Endothelial cell (in vitro differentiated cells): ENCODE data around the gene STUB1. TPM values are rescaled to one million over a fixed set of nuclear protein-coding genes. Genes with fewer than 3 reads are reported as not detected.
A peak's percentile ranks its signal among the peaks of the same experiment; 100 is the strongest.

Experiments used
- DNase-seq: peaks from one replicate; pipeline ENCODE4 v3.0.0; 2021; ENCODE audit warnings: low spot score
- H3K27ac Mint-ChIP-seq: one replicate; pipeline ENCODE4 v1.8.0; 2021; ENCODE audit warnings: mixed read lengths, inconsistent platforms; ENCODE audit not compliant: unreplicated experiment
- H3K27me3 Mint-ChIP-seq: one replicate; pipeline ENCODE4 v1.8.0; 2021; ENCODE audit warnings: mild to moderate bottlenecking, moderate library complexity, mixed read lengths, inconsistent platforms; ENCODE audit not compliant: unreplicated experiment
- H3K36me3 Mint-ChIP-seq: one replicate; pipeline ENCODE4 v1.8.0; 2021; ENCODE audit warnings: mild to moderate bottlenecking, low read depth, mixed read lengths, inconsistent platforms; ENCODE audit not compliant: unreplicated experiment
- H3K4me1 Mint-ChIP-seq: one replicate; pipeline ENCODE4 v1.8.0; 2021; ENCODE audit warnings: mild to moderate bottlenecking, mixed read lengths, inconsistent platforms; ENCODE audit not compliant: unreplicated experiment
- H3K4me3 Mint-ChIP-seq: one replicate; pipeline ENCODE4 v1.8.0; 2021; ENCODE audit warnings: mild to moderate bottlenecking, mixed read lengths, inconsistent platforms; ENCODE audit not compliant: unreplicated experiment
- H3K9me3 Mint-ChIP-seq: one replicate; pipeline ENCODE4 v1.8.0; 2021; ENCODE audit warnings: mixed read lengths, inconsistent platforms; ENCODE audit not compliant: unreplicated experiment
- CTCF ChIP-seq: fragments of 200-600 bp; sonication (generic); IDR thresholded peaks from one replicate; pipeline ENCODE4 v1.5.0; 2021; ENCODE audit warnings: antibody characterized with exemption; ENCODE audit not compliant: unreplicated experiment
- total RNA-seq: library from RNA; stranded (reverse); fragmentation: NEBNext Ultra II Directional; extraction: Animal tissue kit (Norgen Biotek cat#: 25700); gene quantifications from one replicate; pipeline ENCODE4 v1.2.1, GENCODE V29; 2021; ENCODE audit not compliant: unreplicated experiment

STUB1 gene
- total RNA-seq, 1 donor from 2014 or later, result 93.7 TPM

DNA sequence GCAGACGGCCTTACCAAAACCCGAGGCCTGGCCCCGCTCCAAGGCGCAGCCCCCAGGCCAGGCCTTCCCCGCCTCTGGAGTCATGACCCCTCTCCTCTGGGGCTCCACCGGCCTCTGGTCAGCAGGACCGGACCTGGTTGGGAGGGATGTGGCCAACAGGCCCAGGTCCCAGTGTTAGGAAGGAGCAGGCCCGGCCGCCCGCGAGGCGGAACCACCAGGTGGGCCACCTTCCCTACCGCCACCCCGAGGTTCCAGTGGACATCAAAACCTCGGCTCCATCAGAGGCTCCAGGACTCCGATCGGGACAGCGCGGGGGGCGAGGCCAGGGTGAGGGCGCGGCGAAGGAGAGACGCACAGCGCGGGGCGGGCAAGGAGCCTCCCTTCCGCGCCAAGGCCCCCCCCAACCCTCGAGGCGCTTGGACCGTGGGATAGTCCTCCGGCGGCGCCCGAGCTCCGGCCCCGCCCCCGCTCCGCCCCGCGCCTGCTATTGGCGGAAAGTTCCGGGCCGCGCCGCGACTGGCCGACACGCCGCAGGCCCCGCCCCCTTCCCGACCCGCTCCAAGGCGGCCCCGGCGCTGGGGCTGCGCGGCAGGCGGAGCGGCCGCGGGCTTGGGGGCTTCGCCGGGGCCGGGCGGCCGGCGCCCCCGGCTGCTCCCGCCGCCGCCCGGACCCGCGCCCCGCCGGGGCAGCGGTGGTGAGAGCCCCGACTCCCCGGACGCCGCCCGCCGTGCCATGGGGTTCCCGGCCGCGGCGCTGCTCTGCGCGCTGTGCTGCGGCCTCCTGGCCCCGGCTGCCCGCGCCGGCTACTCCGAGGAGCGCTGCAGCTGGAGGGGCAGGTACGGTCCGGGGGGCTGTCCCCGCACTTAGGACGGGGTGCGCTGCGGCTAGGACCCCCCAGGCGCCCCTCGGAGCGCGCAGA lies 34.6 kb downstream of the STUB1 start, which contains the start of gene METRN:
Gene METRN (plus strand): TSS at position 561 of the 919 bp plus-strand sequence. CDS start 172 bp downstream, at position 733.
- peak; percentile 92 for DNase-seq
- H3K27ac Mint-ChIP-seq, result no peak within 1 kb of the TSS
- peaks cover 19% of the 10 kb centered on the region for H3K27me3 Mint-ChIP-seq
- no peaks in the 10 kb centered on the region for H3K4me1 Mint-ChIP-seq
- no peaks in the 10 kb centered on the region for H3K9me3 Mint-ChIP-seq
- no peak for TF ChIP-seq CTCF
- H3K36me3 Mint-ChIP-seq, result no peaks in the 10 kb centered on the region
- no peak within 1 kb of the TSS for H3K4me3 Mint-ChIP-seq

GRCh38 chr16:715477-716199 lies 35.4 kb downstream of the STUB1 start:
- DNase-seq, result no peak
- Mint-ChIP-seq H3K9me3 (no peaks in the 10 kb centered on the region), H3K27ac (no peak overlapping the region), H3K36me3 (no peaks in the 10 kb centered on the region), H3K4me3 (no peak overlapping the region), H3K4me1 (no peaks in the 10 kb centered on the region), H3K27me3 (peaks cover 22% of the 10 kb centered on the region)
- no peak for TF ChIP-seq CTCF

DNA sequence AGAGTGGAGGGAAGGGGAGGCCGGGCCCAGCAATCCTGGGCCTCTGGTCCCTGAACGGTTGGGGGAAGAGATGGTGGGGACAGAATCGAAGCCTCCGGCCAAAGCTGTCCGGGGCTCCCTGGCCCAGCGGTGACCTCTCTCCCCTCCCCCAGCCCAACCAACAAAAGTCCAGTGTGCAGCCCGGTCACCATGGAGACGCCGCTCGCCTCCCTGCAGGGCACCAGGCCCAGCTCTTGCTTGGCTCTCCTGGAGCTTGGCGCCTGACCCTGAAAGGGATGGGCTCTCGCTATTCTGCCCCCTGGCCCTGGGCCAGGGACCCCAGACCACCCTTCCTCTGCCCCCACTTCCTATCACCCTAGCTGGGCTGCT lies 36.0 kb downstream of the STUB1 start:
- peaks cover 22% of the 10 kb centered on the region for H3K27me3 Mint-ChIP-seq
- no peak for DNase-seq
- no peak overlapping the region for H3K4me3 Mint-ChIP-seq
- no peak overlapping the region for H3K27ac Mint-ChIP-seq
- H3K4me1 Mint-ChIP-seq, result no peaks in the 10 kb centered on the region
- no peaks in the 10 kb centered on the region for H3K9me3 Mint-ChIP-seq
- TF ChIP-seq CTCF, result no peak
- H3K36me3 Mint-ChIP-seq, result no peaks in the 10 kb centered on the region

DNA sequence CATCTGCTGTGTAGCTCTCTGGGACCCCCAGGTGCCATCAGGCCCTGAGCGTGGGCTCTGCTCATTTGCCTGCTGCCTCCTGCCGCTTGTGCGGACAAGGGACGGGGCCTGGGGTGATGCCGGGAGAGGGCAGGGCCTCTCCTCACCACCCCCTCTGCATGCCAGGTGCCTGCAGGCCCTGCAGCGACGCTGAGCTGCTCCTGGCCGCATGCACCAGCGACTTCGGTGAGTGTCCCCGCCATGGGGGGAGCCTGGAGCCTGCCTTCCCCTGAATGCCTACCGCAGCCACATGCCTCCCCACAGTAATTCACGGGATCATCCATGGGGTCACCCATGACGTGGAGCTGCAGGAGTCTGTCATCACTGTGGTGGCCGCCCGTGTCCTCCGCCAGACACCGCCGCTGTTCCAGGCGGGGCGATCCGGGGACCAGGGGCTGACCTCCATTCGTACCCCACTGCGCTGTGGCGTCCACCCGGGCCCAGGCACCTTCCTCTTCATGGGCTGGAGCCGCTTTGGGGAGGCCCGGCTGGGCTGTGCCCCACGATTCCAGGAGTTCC lies 36.6 kb downstream of the STUB1 start:
- H3K27ac Mint-ChIP-seq, result no peak overlapping the region
- H3K4me3 Mint-ChIP-seq, result peak overlapping the region; percentile 31
- H3K4me1 Mint-ChIP-seq, result no peaks in the 10 kb centered on the region
- H3K9me3 Mint-ChIP-seq, result no peaks in the 10 kb centered on the region
- no peak for TF ChIP-seq CTCF
- no peaks in the 10 kb centered on the region for H3K36me3 Mint-ChIP-seq
- peaks cover 22% of the 10 kb centered on the region for H3K27me3 Mint-ChIP-seq
- no peak for DNase-seq
